Thyroid gland (tissue), 4 donors: ENCODE measurements around the gene GOLGA5.

ENCODE experiments used
- CTCF ChIP-seq, 6 experiments: fragments of 200-600 bp in 3 of 6; fragments of 450-650 bp in 3 of 6; sonication (generic) in 3 of 6; IDR thresholded peaks; one replicate each; pipeline ENCODE4 v1.5.1; 2016 to 2019; ENCODE audit warnings: antibody characterized with exemption in 6 of 6, mild to moderate bottlenecking in 2 of 6, inconsistent platforms in 1 of 6, moderate library complexity in 1 of 6
- POLR2A ChIP-seq, 2 donors: fragments of 450-650 bp; IDR thresholded peaks; one replicate each; pipeline ENCODE4 v1.6.1; 2017; ENCODE audit warnings: antibody characterized with exemption in 2 of 2, mild to moderate bottlenecking in 2 of 2, moderate library complexity in 1 of 2

DNA sequence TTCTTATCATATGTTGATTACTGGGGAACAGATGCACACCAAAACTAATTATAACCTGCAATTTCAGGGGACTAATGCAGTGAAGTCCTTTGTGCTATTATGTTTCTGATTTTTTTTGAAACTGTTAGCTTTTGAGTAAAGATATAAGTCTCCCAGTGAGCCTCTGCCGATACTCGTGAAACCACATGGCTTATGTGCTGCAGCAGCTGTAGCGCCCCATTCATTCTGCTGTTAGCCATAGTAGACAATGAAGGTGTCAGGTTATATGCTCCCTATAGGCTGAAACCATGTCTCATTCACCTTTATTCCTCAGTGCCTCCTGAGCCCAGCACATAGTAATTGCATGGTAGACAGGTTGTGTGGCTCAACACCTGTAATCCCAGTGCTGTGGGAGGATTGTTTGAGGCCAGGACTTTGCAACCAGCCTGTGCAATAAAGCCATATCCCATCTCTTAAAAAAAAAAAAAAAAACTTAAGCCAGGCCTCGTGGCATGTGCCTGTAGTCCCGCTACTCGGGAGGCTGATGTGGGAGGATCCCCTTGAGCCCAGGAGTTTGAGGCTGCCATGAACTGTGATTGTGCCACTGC lies 25.0 kb downstream of the GOLGA5 start:
- TF ChIP-seq CTCF (IDR thresholded peaks at IDR 0.05) (no peak), POLR2A (IDR thresholded peaks at IDR 0.05) (no peak)
